Measurements from ENCODE around the gene ZFP91.

Gene ZFP91

GRCh38 chr11:58647141-58647699 lies 68.4 kb downstream of the ZFP91 start:
- TF ChIP-seq FOXP2 (optimal IDR thresholded peaks at IDR 0.05; ENCODE audit: borderline replicate concordance, extremely low read depth, extremely low read length, insufficient read depth): no peak
- TF ChIP-seq POLR2AphosphoS5 (IDR thresholded peaks at IDR 0.05; ENCODE audit: low read depth, low read length): no peak

GRCh38 chr11:58647866-58648265 lies 69.0 kb downstream of the ZFP91 start:
- TF ChIP-seq SIN3A (IDR thresholded peaks at IDR 0.05; ENCODE audit: borderline replicate concordance, insufficient read depth, low read length): no peak
- no peak for TF ChIP-seq FOXP2 (optimal IDR thresholded peaks at IDR 0.05; ENCODE audit: borderline replicate concordance, extremely low read depth, extremely low read length, insufficient read depth)
- no peak for TF ChIP-seq POLR2AphosphoS5 (IDR thresholded peaks at IDR 0.05; ENCODE audit: low read depth, low read length)
- no peak for TF ChIP-seq REST (IDR thresholded peaks at IDR 0.05; ENCODE audit: insufficient read depth in 1 of 2, low read depth in 2 of 2, low read length in 2 of 2)
- TF ChIP-seq TAF1 (IDR thresholded peaks at IDR 0.05; ENCODE audit: borderline replicate concordance, insufficient read depth, low read length): no peak

GRCh38 chr11:58649623-58650022 lies 70.8 kb downstream of the ZFP91 start:
- no peak for TF ChIP-seq FOXP2 (optimal IDR thresholded peaks at IDR 0.05; ENCODE audit: borderline replicate concordance, extremely low read depth, extremely low read length, insufficient read depth)
- no peak for TF ChIP-seq TAF1 (IDR thresholded peaks at IDR 0.05; ENCODE audit: borderline replicate concordance, insufficient read depth, low read length)
- no peak for TF ChIP-seq SIN3A (IDR thresholded peaks at IDR 0.05; ENCODE audit: borderline replicate concordance, insufficient read depth, low read length)
- no peak for TF ChIP-seq REST (IDR thresholded peaks at IDR 0.05; ENCODE audit: insufficient read depth in 1 of 2, low read depth in 2 of 2, low read length in 2 of 2)
- TF ChIP-seq POLR2AphosphoS5 (IDR thresholded peaks at IDR 0.05; ENCODE audit: low read depth, low read length): no peak

GRCh38 chr11:58650496-58650895 lies 71.6 kb downstream of the ZFP91 start:
- TF ChIP-seq POLR2AphosphoS5 (IDR thresholded peaks at IDR 0.05; ENCODE audit: low read depth, low read length) (no peak), TAF1 (IDR thresholded peaks at IDR 0.05; ENCODE audit: borderline replicate concordance, insufficient read depth, low read length) (no peak), FOXP2 (optimal IDR thresholded peaks at IDR 0.05; ENCODE audit: borderline replicate concordance, extremely low read depth, extremely low read length, insufficient read depth) (no peak), REST (IDR thresholded peaks at IDR 0.05; ENCODE audit: insufficient read depth in 1 of 2, low read depth in 2 of 2, low read length in 2 of 2) (no peak), SIN3A (IDR thresholded peaks at IDR 0.05; ENCODE audit: borderline replicate concordance, insufficient read depth, low read length) (no peak)

GRCh38 chr11:58652726-58653280 lies 73.9 kb downstream of the ZFP91 start:
- TF ChIP-seq REST (IDR thresholded peaks at IDR 0.05; ENCODE audit: insufficient read depth in 1 of 2, low read depth in 2 of 2, low read length in 2 of 2): no peak
- no peak for TF ChIP-seq SIN3A (IDR thresholded peaks at IDR 0.05; ENCODE audit: borderline replicate concordance, insufficient read depth, low read length)
